ENCODE data around the gene ULK1.

ULK1 gene

DNA sequence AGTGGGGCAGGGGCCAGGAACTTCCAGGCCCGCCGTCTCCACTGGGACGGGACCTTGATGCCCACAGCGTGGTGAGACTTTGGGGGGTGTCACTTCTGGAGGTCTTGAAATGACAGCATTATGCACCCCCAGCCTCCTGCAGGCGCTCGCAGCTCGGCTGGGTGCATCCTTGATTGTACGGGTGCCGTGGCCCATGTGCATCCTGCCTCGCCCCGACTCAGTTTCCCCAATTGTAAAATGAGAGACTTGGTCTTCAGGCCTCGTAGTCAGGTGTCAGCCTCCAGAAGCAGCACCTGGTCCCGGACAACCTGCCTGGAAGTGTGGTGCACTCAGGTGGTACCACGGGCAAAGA, 25.7 kb downstream of the ULK1 start:
- no peak for DNase-seq (ENCODE audit: low read depth)

DNA sequence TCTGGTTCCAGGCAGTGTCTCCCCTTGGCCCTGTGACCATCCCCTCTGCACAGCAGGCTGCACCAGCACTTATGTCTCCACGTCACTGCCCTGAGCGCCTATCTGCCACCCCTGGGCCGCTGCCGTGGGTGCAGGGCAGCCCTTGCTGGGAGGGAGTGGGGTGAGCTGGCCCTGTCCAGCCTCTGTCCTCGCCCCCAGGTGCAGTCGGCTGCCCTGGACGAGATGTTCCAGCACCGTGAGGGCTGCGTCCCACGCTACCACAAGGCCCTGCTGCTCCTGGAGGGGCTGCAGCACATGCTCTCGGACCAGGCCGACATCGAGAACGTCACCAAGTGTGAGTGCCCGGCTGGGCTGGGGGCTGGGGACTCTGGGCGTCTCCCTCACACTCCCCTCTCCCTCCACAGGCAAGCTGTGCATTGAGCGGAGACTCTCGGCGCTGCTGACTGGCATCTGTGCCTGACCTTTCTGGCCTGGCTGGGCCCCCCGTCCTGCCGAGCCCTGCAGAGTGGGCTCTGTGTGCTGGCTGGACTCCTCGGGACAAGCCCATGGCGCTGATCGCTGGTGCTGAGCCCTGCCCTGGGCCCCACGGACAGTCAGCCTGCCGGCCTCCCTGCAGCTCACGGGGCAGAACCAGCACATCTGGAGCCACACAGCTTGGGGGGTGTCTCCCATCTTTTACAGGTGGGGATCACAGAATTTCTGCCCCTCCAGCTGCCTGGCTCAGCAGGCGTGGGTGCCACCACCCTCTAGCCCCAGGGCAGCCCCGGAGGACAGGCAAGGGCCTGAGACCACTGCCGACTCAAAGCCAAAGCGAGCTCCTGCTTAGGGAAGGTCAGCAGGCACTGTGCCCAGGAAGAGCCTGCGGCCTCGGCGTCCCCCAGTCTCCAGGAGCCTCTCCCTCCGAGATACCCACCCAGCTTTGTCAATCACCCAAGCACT, 26.7 kb downstream of the ULK1 start:
- DNase-seq (ENCODE audit: low read depth), result no peak

DNA sequence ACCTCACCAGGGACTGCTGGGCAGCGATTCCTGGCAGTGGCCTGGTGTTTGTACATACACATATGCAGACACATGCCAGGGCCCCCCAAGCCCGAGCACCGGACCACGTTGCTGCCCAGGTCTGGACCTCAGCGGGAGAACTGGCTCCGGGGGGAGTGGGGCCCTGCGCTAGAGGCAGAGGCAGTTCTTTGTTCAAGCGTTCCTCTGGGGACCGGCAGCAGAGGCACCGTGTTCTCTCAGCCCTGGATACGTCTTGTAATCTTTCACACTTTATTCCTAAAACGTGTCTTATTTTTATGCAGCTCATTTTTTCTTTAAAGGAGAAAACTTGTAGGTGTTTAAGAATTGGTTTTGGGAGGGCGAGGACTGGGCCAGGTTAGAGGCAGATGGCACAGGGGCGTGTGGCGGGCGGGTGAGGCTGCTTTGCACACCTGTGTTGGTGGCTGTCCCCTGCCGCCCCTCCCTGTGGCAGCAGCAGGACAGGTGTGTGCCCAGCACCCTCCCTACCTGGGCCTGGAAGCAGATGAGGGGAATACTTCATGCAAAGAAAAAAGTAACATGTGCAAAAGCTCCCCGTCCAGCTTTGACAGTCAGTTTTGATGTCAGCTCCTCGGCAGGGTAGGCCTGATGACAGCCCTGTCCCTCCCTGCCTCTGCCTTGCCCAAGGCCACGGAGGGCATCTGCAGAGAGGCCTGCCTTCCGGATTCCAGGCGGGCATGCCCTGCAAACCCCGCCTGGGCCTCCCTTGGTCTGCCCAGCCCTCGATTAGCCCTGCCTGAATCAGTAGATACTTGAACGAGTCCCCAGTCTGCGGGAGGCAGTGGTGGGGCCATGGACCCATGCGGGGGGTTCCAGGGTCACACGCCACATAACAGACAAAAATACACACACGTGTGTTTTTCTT, 27.7 kb downstream of the ULK1 start:
- DNase-seq (ENCODE audit: low read depth), result no peak

DNA sequence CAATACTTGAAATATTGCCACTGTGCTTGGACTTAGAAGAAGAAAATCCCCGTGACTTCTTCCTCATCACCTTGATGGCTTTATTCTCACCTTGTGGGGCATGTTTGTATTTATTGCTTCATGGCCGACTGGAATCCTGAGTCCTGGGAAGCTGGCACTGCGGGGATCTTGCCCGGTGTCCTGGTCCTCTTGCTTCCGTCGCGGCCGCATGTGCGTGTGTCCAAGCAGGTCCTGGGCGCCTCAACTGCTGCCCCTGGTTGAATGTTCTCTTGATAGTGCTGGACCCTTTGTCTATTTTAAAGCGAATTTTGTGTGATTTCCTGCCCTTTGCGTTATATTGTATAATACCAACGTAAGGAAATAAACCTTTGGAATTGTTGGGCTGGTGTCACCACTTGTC, 28.4 kb downstream of the ULK1 start:
- DNase-seq (ENCODE audit: low read depth), result no peak

DNA sequence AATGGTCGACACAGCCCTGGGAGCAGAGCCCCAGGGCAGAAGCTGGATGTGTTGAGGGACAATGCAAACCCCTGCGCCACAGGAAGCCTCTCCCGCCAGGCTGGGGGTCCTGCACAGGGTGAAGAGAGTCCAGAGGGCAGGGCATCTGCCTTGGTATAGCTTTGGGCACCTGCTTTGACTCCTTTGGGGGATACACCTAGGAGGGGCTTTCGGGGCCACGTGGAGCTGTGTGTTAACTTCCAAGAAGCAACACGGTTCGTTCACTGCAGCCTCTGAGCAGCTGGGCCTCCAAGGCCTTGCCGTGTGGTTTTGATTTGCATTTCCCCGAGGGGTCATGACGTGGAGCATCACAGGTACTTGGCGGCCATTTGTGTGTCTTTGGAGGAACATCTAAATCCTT, 28.8 kb downstream of the ULK1 start:
- no peak for DNase-seq (ENCODE audit: low read depth)

DNA sequence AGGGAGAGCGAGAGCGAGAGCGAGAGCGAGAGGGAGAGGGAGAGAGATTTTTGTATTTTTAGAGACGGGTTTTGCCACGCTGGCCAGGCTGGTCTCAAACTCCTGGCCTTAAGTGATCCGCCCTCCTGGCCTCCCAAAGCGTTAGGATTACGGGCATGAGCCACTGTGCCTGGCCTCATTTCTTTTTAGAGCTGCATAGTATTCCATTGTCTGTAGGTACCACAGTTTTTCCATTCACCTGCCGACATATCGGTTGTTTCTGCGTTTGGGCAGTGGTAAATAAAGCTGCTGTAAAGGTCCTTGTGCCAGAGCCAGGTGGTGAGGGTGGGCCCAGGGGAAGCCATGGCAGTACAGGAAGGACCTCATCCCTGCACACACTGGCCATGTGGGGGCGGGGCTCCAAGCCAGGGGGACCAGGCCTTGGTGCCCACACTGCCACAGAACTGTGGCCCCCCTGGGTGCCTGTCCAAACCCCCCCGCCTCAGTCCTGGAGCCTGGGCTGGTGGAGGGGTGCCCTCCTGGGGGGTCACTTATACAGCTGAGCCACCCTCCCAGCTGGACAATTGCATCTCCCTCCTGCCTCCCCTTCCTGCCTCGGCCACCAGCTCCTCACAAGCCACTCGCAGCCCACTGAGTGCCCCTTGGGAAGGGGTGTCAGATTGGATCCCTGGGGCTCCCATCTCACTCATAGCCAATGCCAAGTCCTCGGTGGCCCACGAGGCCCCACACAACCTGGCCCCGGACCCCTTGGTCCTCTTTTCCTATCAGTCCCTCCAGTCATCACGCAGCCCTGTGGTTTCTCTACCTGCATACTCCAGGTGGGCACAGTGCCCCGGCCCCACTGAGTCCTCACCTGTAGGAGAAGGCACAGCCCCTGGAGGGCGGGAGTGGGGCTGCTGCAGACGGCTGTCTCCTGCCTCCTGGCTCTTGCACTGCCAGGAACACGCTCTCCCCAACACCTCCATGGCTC, 33.0 kb downstream of the ULK1 start:
- no peak for DNase-seq (ENCODE audit: low read depth)

DNA sequence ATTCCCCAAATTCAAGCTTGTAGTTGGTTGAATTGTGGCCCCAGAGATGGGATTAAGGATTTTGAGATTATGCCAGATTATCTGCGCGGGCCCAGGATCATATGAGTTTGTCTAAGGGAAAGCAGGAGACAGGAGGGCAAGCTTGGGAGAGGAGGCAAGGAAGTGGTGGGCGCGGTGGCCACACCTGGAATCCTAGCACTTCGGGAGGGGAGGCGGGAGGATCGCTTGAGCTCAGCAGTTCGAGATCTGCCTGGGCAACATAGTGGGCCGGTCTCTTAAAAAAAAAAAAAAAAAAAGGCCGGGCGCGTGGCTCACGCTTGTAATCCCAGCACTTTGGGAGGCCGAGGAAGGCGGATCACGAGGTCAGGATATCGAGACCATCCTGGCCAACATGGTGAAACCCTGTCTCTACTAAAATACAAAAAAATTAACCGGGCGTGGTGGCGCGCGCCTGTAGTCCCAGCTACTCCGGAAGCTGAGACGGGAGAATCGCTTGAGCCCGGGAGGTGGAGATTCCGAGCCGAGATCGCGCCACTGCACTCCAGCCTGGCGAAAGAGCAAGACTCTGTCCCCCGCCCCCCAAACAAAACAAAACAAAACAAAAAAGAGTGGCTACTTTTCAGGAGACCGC, 33.8 kb downstream of the ULK1 start:
- DNase-seq (ENCODE audit: low read depth), result no peak

DNA sequence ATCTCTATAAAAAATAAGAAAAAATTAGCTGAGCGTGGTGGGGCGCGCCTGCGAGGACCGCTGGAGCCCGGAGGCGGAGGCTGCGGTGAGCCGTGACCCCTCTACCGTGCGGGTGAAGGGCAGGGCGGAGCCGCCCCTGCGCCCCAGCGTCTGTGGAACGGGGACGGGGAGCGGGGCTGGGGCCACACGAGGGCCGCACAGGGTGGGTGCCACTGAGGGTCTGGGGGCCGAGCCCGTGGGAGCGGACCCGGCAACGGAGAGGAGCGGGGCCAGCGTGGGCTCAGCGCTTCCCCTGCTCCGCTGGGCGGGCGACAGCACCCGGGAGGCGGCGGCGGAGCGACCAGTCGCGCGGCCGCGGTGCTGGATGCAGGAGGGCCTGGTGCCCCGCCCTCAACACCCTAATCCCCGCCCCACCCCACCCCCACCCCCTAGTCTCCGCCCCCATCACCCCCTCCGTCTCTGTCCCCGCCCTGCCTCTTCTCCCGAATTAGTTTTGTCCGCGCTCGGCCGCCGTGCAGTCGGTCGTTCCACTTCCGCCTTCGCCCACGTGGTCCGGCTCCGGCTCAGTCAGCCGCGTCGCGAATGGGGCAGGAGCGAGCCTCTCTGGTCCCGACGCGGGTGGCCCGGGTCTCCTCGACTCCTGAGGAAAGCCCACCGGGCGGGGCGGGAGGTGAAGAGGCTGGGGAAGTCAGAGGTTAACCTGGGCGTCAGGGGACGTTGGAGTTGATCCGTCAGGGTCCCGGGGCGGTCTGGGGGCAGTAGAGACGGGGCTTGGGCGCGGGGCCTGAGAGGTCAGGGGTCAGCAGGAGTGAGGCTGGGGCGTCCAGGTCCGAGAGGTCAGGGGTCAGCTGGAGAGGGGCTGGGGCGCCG, 34.5 kb downstream of the ULK1 start, which contains the start of gene PUS1:
Gene PUS1, plus strand, starts transcription at position 566 of the 870 bp plus-strand sequence. CDS start 447 bp downstream, outside the sequence.
- peak; percentile 55 for DNase-seq (ENCODE audit: low read depth)

DNA sequence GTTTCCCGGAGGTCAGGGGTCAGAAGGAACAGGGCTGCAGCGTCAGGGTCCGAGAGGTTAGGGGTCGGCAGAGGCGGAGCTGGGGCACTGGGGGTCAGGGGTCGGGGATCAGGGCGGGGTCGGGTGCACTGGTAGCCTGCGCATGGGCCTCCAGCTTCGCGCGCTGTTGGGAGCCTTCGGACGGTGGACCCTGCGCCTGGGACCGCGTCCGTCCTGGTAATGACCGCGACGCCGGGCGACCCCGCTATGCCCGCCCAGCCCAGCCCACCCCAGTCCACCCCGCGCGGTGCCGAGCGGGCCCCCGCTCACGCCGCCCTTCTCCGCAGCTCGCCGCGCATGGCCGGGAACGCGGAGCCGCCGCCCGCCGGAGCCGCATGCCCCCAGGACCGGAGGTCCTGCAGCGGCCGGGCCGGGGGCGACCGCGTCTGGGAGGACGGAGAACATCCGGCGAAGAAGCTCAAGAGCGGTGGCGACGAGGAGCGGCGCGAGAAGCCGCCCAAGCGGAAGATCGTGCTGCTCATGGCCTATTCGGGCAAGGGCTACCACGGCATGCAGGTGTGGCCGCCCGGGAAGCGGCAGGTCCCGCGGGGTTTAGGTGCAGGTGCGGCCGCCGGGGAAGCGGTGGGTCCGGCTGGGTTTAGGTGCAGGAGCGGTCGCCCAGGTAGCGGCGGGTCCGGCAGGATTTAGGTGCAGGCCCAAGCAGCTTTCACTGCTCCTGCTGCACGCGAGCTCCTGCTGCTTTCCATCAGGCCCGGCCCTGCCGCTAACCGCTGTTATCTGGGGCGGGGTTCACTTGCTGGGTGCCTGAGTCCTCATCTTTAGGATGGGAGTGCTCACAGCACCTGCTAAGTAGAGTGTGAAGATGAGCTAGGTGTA, 35.4 kb downstream of the ULK1 start:
- no peak for DNase-seq (ENCODE audit: low read depth)

DNA sequence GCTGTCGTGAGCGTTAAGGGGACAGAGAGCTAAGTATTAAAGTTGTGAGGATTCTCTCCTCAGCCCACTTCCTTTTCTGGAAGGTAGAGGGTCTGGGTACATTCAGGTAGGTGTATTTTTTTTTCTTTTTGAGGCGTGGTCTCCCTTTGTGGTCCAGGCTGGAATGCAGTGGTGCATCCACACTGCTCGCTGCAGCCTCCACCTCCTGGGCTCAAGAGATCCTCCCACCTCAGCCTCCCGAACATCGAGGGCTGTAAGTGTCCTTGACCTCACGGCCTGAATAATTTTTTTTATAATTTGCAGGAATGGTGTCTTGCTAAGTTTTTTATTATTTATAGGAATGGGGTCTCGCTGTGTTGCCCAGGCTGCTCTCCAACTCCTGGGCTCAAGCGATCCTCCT, 36.1 kb downstream of the ULK1 start:
- DNase-seq (ENCODE audit: low read depth), result no peak

DNA sequence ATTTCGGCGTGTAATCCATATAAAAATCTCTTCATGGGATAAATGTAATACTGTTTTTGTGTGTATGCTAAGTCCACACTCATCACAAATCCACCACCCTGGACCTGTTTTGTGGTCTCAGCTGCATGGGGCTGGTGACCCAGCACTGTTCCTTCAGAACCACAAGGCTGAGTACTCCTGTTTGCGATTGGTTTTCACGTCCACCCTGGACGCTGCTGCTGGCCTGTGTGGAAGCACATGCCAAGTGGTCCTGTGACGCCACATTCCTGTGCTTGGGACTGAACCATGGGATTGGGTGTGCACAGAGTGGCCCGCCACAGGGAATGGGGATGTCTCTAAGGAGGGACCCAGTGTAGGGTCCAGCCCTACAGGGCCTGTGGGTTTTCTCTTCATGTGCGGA, 39.0 kb downstream of the ULK1 start:
- DNase-seq (ENCODE audit: low read depth), result no peak

DNA sequence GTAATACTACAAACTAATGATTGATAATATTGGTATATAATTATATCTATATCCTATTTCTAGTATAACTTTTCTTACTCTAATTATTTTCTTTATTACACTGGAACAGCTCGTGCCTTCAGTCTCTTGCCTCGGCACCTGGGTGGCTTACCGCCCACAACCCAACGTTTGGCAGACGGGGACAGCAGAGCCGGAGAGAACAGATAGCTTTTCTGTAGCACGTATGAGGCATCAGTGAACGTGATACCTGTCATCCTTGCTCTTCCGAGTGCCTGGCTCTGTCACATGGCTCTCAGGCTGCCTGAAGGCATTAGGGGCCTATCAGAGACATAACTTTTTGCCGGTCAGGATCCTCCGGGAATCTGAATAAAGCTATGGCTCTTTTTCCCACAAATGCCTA, 40.1 kb downstream of the ULK1 start:
- no peak for DNase-seq (ENCODE audit: low read depth)

DNA sequence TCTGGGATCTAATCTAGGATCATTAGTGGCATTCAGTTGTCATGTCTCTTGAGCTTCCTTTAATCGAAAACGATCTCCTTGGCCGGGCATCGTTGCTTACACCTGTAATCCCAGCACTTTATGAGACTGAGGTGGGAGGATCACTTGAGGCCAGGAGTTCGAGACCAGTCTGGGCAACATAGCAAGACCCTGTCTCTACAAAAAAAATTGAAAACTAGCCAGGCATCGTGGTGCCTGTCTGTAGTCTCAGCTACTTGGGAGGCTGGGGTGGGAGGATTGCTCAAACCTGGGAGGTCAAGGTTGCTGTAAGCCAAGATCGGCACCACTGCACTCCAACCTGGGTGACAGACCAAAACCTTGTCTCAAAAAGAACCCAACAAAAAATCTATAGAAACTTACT, 43.7 kb downstream of the ULK1 start:
- DNase-seq (ENCODE audit: low read depth), result no peak

DNA sequence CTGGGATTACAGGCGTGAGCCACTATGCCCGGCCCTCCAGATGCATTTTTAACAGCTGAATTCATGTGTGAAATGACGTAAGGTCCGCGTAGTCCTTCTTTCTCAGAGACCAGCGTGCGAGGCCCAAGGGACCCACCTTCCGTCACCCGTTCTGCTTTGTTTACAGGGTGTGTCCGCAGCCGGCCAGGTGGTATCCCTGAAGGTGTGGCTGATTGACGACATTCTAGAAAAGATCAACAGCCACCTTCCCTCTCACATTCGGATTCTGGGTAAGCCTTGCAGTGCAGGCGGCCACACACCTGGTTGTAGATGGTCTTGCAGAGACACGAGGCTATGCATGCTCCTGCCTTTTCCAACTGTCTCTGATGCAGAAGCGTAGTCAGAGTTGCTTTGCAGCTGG, 44.6 kb downstream of the ULK1 start:
- DNase-seq (ENCODE audit: low read depth), result no peak

DNA sequence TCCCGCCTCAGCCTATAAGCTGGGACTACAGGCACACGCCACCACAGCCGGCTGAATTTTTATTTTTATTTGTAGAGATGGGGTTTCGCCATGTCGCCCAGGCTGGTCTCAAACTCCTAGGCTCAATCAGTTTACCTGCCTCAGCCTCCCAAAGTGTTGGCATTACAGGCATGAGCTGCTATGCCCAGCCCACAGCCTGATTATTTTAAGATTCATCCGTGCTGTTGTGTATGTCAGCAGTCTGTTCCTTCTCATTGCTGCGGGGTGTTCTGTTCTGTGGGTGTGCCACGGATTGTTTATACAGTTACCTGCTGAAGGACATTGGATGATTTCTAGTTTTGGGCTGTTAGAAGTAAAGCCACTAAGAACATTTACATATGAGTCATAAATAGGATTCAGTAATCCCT, 45.7 kb downstream of the ULK1 start:
- DNase-seq (ENCODE audit: low read depth), result no peak

DNA sequence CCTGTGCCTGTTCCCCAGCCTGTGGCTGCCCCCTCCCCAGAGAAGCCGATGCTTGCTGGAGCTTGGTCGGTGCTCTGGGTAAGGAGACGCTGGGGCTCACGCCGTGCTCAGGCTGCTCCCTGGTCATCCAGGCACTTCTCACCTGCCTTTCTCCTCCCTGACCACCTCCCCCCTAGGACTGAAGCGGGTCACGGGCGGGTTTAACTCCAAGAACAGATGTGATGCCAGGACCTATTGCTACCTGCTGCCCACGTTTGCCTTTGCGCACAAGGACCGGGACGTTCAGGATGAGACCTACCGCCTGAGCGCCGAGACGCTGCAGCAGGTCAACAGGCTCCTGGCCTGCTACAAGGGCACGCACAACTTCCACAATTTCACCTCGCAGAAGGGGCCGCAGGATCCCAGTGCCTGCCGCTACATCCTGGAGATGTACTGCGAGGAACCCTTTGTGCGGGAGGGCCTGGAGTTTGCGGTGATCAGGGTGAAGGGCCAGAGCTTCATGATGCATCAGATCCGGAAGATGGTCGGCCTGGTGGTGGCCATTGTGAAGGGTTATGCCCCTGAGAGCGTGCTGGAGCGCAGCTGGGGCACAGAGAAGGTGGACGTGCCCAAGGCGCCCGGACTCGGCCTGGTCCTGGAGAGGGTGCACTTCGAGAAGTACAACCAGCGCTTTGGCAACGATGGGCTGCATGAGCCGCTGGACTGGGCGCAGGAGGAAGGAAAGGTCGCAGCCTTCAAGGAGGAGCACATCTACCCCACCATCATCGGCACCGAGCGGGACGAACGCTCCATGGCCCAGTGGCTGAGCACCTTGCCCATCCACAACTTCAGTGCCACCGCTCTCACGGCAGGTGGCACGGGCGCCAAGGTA, 46.9 kb downstream of the ULK1 start:
- DNase-seq (ENCODE audit: low read depth), result no peak

DNA sequence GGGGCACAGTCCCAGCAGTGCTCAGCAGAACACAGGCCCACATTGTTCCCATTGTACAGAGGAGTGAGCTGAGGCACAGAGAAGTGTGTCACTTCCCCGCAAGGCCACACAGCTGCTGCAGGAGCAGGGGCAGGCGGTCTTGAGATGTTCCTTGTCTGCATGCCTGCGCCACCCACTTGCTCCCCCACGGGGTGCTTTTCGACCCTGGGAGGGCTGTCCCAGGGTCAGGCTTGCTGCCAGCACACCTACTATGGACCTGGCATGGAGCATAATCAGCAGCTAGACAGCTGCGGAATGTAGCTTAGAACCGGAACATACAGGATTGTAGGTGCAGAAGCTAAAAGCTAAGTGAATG, 47.5 kb downstream of the ULK1 start:
- no peak for DNase-seq (ENCODE audit: low read depth)

DNA sequence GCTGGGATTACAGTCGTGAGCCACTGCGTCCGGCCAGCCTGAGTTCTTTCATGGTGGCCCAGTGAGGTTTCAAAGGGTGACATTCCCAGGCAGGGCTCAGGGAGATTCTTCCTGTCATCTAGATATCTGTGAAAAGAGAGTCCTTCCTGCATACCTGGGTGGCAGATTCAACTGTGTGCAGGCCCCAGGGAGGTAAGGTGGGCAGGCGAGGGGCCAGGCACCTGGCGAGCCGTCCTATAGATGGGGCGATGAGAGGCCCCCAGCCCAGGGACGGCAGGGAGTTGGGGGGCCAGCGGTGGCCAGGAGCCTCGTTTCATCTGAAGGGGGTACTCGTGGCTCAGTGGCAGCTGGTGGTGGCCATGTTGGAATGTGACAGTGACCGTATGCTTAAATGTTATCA, 48.2 kb downstream of the ULK1 start:
- DNase-seq (ENCODE audit: low read depth), result no peak

Data from non-pigmented ciliary epithelial cell (primary cell).